ENCODE measurements around the gene PSG7. TPM values are rescaled to one million over a fixed set of nuclear protein-coding genes. Genes with fewer than 3 reads are reported as not detected.
A peak's percentile ranks its signal among the peaks of the same experiment; 100 is the strongest.
"Not testable (repeated sequence)": the region's sequence is repeated elsewhere in the genome, so short reads cannot be mapped to it uniquely, and the experiment has no call there.

Gene PSG7
- polyA plus RNA-seq (2013, experiment 1 of 2; ENCODE audit: insufficient read length): not detected
- polyA plus RNA-seq (2013, experiment 2 of 2; ENCODE audit: insufficient read length): not detected

DNA sequence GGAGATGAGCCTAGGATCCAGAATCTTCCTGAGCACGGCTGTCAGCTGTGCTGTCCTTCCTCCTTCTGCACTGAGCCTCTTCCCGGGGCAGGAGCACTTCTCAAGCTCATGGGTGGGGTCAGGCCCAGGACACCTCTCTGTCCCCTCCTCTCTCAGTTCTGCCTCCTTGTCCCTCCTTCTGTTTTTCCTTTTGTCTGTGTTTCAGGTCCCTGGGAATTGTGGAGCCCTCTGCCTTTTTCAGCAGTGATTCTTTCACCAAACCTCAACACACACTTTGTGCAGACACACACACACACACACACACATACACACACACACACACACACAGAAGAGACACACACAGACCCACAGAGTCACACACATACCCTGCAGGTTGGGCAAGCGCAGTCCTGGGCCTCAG lies at the start of gene PSG7:
Gene PSG7, minus strand, starts transcription at position 101 of the 400 bp plus-strand sequence. CDS start 131 bp downstream, outside the sequence.
- not testable (repeated sequence) for DNase-seq

DNA sequence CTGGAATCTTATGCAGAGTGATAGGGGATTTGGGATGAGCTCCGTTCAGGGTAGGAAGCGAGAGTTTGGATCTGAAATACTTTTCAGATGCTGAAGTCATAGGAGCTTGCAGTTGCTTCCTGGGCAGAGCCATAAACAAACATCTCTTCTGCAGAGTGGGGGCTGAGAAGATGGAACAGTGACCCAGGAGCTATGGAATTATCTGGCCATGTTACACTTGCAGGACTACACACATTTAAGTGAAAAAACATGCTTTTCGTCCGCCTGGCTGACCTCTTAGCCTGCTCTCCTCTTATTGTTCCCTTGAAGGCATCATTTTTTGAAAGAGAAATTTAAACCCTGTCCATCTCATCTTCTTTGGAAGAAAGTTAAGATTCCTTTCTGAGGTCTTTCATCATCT lies 48.6 kb upstream of the PSG7 start:
- peak; percentile 1 for DNase-seq

DNA sequence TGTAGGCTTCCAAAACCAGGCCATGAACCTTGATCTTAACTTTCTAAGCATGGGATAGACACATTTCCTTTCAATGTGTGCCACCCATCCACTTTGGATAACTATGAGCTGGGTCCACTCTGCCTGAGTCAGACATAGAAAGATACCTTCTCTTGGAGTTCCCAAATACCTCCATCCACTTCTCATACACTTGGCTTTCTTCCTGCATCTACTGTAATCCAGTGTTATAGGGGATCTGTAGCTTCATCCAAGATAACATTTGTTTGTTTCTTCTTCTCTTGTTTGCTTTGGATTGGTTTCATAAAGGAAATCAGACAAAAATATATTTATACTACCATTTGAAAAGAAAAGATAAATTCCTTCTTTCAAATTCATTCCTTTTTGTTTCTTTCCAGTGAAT lies 45.1 kb upstream of the PSG7 start:
- DNase-seq: not testable (repeated sequence)

DNA sequence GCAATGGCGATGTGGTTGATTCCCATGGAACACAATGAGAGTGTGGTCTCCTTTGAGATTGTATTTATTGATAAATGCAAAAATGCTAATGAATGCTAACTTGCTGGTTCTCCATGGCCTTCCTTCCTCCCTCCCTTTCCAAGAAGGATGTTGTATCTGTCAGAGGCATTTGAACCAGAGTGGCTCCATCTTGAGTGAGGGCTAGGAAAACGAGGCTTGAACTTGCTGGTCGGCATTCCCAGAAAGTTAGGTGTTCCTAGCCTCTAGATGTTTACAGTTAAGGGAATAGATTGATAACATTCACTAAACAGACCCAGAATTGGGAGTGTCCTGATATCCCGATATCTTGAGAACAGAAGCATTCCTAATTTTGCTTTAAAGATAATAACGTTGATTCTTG lies 34.4 kb upstream of the PSG7 start:
- DNase-seq: not testable (repeated sequence)

DNA sequence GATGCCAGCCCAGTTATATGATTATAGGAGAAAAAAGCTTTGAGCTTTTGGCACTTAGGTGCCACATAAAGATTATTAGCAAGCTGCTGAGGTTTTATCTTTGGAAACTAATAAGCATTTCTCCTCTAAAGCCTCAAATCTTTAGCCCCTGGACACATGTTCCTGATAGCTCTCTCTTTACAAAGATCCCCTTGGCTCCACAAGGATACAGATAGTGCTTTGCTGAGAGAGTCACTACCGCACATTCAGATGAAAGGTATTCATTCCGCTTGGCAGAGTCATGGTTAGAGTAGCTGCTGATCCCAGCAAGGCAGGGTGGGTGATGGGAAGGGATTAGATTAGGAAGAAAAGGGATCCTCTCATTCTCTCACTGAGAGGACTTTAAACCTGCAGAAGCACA lies 28.2 kb upstream of the PSG7 start:
- peak; percentile 62 for DNase-seq

DNA sequence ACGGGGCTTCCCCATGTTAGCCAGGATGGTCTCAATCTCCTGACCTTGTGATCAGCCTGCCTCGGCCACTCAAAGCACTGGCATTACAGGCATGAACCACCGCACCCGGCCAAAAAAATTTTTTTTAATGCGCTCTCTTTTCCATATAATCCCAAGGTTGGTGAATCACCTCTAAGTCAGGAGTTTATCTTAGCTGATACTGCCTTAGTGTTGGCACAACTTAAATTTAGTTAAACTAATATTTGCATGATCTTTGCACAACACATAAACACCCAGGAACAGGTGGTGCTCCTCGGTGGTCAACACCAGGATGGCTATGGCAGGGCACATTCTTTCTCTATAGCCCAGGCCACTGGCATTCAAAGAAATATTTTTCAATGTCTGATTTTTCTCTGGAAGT lies 24.1 kb upstream of the PSG7 start:
- DNase-seq: no peak

DNA sequence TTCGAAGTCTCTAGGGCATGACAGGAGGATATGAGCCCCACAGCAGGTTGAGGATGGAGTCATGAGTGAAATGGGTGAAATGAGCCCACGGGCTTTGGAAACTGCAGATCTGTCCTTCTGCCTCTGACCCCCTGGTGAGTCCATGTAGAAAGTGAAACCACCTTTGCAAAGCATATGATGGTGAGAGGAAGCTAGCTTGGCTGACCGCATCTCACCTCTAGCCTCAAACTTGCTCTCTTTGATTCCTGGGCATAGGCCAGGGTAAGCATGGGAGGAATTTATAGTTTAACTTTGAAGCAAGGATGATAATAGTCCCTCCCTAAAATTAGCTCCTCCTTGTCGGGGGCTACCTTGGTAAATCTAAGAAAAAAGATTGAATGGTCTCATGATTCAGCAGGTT lies 15.1 kb upstream of the PSG7 start:
- not testable (repeated sequence) for DNase-seq

DNA sequence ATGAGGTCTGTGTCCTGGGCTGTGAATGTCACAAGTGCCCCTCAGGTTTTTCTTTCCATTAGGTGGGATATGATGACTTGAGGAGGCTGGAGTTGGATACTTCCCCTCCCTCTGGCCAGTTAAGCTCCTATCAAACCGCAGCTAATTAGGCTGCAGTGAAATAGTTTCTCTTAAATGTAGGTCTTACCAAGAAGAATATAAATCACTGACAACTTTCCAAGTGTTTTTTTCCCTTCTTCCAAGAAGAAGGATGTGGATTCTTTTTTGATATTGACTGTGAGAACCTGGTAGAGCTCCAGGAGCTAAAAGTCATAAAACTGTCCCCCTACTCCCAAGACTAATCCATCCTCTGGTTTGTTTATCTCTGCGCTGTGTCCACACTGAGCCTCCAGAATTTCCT lies 14.5 kb upstream of the PSG7 start:
- DNase-seq: not testable (repeated sequence)

DNA sequence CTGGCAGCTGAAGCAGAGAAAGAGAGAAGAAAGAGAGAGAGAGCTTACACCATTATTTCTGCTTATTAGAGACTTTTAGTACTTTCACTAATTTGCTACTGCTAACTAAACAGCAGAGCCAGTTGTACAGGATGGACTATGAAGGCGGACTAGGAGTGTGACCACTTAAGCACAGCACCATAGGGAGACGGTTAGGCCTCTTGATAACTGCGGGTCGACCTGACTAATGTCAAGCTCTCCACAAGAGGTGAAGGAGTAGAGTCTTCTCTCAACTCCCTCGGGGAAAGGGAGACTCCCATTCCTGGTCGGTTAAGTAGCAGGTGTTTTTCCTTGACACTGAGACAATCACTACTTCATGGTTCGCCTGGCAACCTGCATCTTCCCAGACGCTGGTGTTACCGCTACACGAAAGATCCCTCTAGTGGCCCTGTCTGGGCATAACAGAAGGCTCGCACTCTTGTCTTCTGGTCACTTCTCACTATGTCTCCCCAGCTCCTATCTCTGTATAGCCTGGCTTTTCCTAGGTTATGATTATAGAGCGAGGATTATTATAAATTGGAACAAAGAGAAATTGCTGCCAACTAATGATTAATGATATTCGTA lies 5.3 kb upstream of the PSG7 start:
- peak; percentile 23 for DNase-seq

DNA sequence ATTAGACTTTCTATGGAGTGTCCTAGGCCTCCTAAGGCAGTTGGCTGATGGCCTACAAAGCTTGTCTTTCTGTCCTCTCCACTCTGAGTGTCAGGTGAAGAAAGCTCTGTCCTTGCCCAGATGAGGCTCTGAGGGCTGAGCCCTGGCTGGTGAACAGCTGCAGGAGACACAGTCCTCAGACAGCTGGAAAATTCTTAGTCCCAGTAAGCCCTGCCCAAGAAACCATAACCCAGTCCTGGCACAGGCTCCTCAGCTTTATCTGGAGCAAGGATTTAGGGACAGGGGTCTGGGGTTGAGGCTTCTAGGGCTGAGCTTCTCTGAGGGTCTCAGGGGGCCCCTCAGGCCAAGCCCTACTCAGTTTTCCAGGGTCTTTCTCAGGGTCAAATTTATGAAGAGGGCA lies 2.3 kb downstream of the PSG7 start:
- DNase-seq: not testable (repeated sequence)

DNA sequence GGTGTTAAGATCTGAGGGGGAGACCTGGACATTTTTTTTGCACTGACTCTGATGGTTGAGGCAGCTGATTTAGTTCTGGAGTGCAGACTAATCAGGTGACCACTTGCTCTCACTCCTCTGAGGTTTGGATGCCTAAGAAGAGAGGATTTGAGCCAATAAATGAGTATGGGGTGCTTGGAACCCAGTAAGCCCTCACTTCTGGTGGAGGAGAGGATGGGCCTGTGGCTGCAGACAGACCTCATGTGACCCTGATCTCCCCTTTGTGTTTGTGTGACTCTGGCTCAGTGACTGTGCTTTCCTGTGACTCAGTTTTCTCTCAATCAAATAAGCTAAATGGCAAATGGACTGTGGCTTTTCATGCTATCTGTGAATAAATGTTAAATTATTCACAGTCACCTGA lies 2.8 kb downstream of the PSG7 start:
- not testable (repeated sequence) for DNase-seq

DNA sequence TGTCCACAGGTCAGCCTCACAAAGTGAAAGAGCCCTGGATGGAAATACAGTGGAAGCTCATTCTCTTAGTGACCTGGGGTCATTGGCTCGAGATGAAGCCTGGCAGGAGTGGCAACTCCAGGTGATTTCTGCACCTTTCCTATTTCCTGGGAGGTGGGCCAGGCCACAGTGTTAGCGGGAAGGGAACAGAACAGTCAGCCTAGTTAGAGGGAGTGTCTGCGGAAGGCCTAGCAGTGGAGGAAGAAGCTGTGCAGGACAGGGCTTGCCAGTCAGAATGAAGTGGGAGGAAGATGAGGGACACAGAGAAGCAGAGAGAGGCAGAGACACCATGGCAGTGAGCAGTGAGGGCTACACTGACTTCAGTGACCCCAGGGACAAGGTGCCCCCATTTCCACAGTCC lies 3.6 kb downstream of the PSG7 start:
- not testable (repeated sequence) for DNase-seq

DNA sequence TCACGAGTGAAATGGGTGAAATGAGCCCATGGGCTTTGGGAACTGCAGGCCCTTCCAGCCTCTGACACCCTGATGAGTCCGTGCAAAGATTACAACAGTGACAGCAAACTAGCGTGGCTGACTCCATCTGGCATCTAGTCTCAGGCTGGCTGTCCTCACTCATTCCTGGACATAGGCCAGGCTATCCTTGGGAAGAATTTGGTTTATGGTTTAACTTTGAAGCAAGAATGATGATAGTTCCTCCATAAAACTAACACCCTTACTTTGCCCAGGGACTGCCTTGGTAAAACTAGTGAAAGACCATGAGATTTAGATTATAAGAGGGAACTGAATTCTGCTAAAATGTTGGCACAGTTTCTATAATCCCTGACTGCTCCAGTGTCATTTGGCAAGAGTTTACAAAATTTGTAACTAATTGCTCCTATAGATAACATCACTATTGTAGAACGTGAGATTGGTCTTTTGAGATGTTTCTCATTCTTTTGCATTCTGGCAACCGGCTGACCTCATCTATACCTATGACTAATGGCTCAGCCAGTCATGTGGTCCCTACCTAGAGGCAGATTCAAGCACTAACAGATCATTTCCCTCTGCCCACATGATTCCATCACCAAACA lies 4.4 kb downstream of the PSG7 start:
- DNase-seq: peak; percentile 94

DNA sequence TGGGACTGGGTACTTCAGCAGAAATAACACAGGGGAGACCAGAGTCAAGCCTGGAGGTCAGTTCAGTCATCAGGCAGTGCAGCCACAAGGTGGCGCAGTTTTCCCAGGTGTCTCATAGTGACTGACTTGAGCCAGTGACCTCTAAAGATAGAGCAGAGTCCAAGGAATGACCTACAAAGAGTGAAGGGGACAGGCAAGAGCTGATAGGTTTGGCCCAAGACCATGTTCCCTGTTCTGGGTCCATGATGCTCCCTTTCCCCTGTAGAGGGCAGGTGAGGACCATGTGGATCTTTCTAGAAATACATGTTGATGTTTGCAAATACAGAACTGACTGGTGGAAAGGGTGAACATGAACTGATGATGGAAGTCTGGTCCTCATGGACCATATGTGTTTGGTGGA lies 6.8 kb downstream of the PSG7 start:
- DNase-seq: peak; percentile 43

DNA sequence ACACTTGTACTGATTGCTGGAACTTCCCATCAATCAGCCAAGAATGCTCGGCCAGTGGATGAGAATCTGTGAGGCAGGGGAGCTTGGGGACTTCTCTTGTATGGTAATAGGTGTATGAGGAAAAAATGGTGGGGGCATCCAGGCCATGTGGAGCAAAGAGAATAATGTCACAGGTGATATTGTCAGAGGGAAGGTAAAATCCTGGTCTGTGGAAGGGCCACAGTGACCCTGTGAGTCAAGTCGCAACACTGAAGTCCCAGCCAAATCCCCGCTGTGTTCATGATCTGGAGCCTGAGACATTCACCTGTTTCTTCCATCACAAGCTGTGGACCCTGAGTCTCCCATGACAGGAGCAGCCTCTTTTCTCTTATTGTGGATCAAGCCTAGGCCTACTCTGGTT lies 8.1 kb downstream of the PSG7 start:
- no peak for DNase-seq

DNA sequence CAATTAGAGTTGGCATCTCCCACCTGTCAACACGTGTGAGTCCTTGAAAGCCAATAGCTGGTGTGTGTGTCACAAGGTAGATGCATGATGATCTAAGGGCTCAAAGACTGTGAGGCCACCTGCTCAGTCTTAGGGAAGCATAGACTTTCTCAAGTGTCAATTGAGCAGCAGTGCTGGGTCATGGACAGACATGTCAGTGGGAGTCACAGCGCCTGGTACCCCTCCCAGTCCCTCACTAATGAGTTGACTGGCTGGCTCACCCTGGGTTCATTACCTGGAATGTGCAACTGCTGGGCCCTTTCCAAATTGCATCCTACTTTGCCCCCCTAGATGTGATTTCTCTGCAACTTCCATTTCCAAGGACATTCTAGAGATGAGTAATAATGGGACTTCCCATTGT lies 10.2 kb downstream of the PSG7 start:
- DNase-seq: no peak

DNA sequence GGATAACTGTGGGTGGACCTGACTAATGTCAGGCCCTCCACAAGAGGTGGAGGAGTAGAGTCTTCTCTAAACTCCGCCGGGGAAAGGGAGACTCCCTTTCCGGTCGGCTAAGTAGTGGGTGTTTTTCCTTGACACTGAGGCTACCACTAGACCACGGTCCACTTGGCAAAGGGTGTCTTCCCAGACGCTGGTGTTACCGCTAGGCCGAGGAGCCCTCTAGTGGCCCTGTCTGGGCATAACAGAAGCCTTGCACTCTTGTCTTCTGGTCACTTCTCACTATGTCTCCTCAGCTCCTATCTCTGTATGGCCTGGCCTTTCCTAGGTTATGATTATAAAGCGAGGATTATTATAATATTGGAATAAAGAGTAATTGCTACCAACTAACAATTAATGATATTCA lies 13.9 kb downstream of the PSG7 start:
- DNase-seq: peak; percentile 61

DNA sequence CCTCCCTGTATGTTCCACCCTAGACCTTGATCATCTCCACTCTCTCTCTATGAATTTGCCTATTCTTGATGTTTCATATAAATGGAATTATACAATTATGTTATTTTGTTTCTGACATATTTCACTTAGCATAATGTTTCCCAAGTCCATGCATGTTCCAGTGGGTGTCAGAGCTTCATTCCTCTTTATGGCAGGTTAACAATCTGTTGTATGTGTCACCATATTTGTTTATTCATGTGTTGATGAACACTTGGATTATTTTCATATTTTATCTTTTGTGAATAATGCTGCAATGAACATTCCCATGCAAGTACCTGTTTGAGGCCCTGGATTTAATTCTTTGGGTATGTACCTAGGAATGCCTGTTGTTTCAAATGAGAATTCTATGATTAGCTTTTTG lies 16.0 kb downstream of the PSG7 start:
- DNase-seq: not testable (repeated sequence)

DNA sequence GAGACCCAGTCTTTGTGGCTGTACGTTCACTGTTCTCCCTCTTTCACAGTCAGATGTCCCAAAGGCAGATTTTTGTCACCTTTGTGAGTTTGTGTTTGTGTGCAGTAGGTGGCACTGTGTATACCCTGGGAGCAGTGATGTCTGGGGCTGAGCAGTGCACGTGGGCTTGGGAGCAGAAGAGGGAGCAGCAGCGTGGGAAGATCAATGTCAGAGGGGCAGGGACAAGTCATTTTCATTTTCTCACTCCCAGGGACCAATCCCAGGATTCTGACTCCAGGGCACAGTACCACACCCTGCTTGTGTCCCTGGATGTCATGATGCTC lies 17.3 kb downstream of the PSG7 start:
- DNase-seq: no peak

DNA sequence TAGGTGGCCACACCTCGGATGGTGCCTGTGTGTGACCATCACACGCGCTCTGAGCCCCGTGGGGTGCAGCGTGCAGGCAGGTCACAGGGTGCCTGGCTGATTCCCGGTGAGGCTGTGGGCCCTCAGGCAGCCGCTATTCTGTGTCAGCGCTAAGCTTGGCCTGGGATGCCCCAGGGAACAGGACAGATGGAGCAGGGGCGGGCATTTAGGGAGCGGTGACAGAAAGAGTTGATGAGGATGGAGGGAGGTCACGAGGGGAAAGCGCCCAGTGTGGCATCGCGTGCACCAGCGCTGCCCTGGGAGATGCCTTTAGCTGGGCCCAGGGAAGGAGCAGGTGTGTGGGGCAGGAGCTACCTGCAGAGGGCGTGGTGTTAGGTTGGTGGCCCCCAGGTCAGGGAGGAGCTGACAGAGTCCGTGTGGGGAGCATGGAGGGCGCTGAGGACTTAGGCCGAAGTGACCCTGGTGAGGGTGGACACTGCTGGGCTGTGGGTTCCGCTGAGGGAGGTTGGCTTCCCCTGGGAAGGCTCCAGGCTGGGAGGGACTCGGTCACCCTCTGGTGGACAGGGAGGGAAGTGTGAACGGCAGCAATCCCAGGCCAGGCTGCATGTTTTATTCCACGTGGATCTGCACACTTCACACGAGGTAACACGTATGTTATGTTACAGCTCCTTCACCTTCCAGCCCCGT lies 17.8 kb downstream of the PSG7 start:
- not testable (repeated sequence) for DNase-seq

DNA sequence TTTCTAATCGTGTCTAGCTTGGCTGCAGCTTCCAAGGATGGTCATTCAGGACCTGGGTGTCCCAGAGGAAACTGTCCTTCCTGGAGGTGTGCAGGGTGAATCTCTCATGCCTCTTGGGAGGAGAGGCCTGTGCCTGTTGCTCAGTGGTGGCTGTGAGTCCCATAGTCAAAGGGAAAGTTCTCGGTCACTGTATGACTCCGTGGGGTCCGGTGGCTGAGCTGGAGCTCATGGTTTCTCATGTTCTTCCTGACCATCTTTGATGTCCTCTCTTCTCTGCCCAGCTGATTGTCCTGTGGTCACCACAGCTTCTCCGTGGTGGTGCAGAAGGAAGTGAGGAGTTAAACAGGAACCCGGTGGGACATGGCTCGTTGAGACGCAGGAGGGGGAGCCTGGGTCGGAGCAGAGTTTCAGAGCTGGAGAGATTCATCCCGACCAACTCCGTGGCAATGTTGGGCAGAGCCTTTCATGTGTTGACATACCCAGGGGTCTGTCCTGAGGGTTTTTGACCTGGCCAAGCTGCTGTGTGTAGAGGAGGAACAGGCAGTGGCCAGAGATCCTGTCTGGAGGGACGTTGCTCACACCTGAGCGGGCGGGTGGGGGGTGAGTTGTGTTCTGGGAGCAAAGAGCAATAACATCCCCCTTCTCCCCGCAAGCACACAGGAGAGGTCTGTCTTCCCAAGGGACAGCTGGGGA lies 18.5 kb downstream of the PSG7 start:
- DNase-seq: not testable (repeated sequence)

DNA sequence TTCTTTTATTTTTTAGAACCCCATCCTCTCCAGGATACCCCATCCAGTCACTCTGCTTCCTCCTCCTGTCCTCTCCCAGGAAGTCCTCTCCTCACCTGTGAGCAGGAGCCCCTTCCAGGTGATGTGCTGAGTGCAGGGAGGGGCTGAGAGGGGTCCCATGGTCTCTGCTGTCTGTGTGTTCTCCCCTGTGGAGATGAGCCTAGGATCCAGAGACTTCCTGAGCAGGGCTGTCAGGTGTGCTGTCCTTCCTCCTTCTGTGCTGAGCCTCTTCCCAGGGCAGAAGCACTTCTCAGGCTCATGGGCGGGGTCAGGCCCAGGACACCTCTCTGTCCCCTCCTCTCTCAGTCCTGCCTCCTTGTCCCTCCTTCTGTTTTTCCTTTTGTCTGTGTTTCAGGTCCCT lies 19.4 kb downstream of the PSG7 start, which contains the start of gene PSG6:
Gene PSG6, minus strand, starts transcription at position 261 of the 400 bp plus-strand sequence. Its CDS starts 102 bp downstream, at position 159.
- not testable (repeated sequence) for DNase-seq

DNA sequence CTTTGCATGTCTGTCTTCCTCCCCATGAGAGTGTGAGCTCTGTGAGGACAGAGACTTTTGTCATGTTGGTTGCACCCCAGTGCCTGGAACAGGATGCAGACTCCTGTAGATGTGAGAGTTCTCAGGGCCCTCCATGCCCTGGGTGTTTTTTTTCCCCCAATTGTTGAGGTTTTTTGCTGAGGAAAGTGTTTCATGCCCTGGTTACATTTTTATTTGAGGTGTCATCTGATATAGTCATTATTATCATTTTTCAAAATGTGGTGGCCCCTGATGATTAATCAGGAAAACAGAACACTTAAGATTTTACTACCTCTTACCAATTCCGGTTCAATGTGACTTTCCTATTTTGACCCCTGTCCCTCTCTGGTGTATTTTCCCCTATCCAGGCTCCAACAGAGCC lies 20.1 kb downstream of the PSG7 start:
- not testable (repeated sequence) for DNase-seq
